Loucy (cell line): ENCODE results near the gene HTD2.

ENCODE experiments used
- CTCF ChIP-seq: fragments of 200-600 bp; sonication (generic); conservative IDR thresholded peaks from 2 replicates; pipeline ENCODE4 v1.5.1; 2014; ENCODE audit warnings: mild to moderate bottlenecking, antibody characterized with exemption, low read length
- EZH2phosphoT487 ChIP-seq: fragments of 200-600 bp; IDR thresholded peaks from 2 replicates; pipeline ENCODE4 v1.6.1; 2018; ENCODE audit warnings: antibody characterized with exemption, mild to moderate bottlenecking, moderate library complexity, borderline replicate concordance

GRCh38 chr3:58298190-58298589 is 8.1 kb upstream of the HTD2 start:
- TF ChIP-seq CTCF (no peak), EZH2phosphoT487 (no peak)
